Stimulated activated CD8-positive, alpha-beta memory T cell treated with anti-CD3 and anti-CD28 coated beads, Interleukin-4, amount 100 ng/mL, for 48 hours (primary cell): ENCODE results near the gene CRYL1.

ENCODE experiments used
- DNase-seq: peaks from one replicate; pipeline ENCODE4 v3.0.0-alpha.2; 2020

Gene CRYL1

GRCh38 chr13:20416223-20416745 lies 109.4 kb downstream of the CRYL1 start:
- DNase-seq, result no peak

DNA sequence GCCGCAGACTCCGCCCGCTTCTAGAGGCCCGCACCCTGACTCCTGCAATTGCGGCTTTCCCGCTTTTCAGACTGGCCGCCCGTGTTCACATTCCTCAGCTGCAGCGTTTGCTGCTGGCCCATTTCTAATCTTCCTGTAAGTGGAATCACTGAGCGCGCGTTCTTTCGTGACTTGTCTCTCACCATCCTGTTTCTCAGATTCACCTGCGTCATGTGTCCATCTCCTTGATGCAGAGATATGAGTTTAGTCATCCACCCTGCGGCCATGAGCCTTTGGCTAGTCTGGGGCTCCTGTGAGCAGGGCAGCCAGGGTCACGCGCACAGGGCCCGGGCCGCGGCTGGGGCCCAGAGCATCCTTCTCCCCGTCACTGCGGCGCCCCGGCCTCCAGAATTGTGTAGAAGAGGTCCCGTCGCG lies 110.0 kb downstream of the CRYL1 start:
- no peak for DNase-seq

GRCh38 chr13:20415306-20415679 lies 110.4 kb downstream of the CRYL1 start:
- no peak for DNase-seq

- no peak for DNase-seq
Measured at GRCh38 chr13:20414546-20415305, 110.9 kb downstream of the CRYL1 start.

GRCh38 chr13:20412691-20413355 lies 112.8 kb downstream of the CRYL1 start:
- peak; percentile 48 for DNase-seq

- peak; percentile 54 for DNase-seq
Measured at GRCh38 chr13:20411638-20412342, 113.9 kb downstream of the CRYL1 start.

DNA sequence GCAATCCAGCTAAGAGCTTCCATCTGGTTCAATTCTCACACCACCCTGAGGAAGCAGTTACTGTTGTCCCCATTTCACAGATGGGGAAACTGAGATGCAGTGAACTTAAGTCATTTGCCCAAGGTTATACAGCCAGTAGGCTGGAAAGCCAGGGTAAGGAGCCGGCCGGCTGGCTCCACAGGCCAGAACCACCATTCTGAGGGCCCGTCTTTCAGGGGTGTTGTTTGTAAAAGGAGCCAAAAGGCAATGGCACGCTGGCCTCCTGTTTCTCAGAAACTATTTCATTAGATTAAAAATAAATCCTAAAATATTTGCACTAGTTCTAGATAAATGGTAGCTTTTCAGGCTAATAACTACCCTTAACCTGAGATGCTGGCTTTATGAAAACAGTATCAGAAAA lies 114.9 kb downstream of the CRYL1 start:
- no peak for DNase-seq

DNA sequence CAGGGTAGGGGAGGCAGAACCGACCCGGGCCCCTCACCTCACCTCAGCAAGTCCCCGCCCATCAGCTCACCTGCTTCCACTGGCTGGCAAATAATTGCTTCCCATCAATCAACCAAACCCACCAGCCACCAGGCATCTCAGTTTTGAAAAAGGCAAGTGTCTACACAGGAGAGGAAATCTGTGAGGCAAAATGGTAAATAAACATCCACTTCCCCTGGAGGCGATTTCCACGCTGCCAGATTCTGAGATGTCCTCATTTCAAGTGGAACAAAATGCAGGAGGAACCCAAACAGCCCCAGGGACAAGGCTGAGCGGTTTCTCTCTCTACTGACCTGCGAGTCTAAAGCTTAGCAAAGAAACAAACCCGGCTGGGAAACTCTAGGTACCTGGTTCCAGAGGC lies 117.5 kb downstream of the CRYL1 start:
- no peak for DNase-seq

DNA sequence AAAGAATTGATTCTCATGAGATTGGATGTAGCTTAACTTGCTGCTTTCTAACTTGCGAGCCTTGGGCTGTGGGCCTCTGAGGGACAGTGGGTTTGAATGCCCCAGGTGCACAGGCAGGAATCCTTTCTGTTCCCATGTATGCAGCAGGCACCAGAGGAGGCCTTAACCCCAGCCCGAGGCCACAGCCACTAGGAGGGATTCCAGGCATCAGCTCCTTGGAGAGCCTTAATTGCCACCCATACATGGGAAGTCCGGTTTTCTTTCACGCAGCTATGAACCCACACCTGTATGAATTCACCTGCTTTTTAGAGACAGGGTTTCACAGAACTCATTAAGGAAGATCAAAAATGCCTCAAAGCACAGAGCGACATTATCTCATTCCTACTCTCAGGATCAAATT lies 117.9 kb downstream of the CRYL1 start:
- no peak for DNase-seq

- no peak for DNase-seq
Measured at GRCh38 chr13:20405691-20406090, 120.0 kb downstream of the CRYL1 start.

DNA sequence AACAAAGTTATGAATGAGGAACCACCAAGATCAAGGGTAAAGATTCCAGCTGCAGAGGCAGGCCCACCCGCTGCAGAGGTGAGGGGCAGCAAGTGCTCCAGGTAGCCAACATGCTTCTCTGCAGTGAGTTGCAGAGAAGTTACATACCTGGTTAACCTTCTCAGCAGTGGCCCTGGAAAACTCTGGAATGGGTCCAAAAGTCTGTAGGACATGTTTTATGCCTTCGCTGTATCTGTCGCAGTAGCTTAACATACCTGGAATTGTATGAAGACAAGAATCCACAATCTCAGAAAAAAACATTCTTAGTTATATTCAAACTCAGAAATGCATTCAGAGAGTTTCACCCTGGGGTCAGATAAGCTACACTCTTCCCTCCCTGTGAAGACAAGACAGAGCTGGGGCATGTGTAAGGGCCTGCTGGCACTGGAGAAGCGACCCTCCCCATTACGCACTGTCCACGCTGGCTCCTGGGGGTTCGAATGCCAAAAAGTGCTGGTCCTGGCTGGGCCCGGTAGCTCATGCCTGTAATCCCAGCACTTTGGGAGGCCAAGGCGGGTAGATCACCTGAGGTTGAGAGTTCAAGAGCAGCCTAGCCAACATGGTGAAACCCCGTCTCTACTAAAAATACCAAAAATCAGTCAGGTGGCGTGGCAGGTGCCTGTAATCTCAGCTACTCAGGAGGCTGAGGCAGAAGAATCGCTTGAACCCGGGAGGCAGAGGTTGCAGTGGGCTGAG lies 121.0 kb downstream of the CRYL1 start:
- no peak for DNase-seq

DNA sequence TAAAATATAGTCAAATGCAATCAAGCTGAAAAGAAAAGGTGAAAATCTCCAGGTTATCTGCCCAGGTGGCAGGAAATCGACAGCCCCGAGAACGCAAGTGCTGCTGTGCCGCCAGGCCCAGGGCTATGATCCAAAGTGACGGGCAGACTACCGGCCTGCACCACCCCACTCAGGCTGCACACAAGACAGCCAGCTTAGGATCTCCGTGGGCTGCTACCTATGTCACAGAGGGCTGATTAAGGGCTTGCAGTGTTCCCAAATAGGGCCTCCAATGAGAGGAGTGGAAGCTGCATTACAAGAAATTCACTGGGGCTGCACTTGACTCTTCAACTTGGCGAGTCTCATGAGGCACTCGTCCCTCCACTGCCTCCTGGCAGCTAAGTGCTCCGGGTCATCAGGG lies 121.8 kb downstream of the CRYL1 start:
- DNase-seq, result no peak

GRCh38 chr13:20402881-20403280 lies 122.8 kb downstream of the CRYL1 start:
- no peak for DNase-seq

GRCh38 chr13:20401931-20402856 lies 123.5 kb downstream of the CRYL1 start:
- no peak for DNase-seq

- no peak for DNase-seq
Measured at GRCh38 chr13:20401531-20401930, 124.1 kb downstream of the CRYL1 start.

- DNase-seq, result no peak
Measured at GRCh38 chr13:20400774-20401173, 124.9 kb downstream of the CRYL1 start.

DNA sequence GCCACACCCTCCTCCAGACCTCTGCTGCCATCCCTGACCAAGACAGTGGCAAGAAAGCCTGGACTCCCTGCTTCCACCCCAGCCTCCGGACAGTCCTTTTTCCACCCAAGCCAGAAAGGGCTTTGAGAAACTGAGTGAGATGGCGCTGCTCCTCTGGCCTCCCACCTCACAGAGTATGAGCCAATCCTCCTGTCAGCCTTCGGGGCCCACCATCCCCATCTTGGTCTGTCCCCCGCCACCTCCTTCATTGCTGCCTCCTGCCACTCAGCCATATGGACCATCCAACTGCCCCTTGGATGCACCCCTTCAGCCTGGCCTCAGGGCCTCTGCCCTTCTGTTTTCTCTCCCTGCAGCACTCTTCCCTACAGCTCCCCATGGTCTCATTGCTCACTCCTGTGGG lies 125.7 kb downstream of the CRYL1 start:
- no peak for DNase-seq

GRCh38 chr13:20399515-20399914 lies 126.1 kb downstream of the CRYL1 start:
- no peak for DNase-seq

- no peak for DNase-seq
Measured at GRCh38 chr13:20398459-20398858, 127.2 kb downstream of the CRYL1 start.

- DNase-seq, result no peak
Measured at GRCh38 chr13:20397896-20398295, 127.8 kb downstream of the CRYL1 start.

DNA sequence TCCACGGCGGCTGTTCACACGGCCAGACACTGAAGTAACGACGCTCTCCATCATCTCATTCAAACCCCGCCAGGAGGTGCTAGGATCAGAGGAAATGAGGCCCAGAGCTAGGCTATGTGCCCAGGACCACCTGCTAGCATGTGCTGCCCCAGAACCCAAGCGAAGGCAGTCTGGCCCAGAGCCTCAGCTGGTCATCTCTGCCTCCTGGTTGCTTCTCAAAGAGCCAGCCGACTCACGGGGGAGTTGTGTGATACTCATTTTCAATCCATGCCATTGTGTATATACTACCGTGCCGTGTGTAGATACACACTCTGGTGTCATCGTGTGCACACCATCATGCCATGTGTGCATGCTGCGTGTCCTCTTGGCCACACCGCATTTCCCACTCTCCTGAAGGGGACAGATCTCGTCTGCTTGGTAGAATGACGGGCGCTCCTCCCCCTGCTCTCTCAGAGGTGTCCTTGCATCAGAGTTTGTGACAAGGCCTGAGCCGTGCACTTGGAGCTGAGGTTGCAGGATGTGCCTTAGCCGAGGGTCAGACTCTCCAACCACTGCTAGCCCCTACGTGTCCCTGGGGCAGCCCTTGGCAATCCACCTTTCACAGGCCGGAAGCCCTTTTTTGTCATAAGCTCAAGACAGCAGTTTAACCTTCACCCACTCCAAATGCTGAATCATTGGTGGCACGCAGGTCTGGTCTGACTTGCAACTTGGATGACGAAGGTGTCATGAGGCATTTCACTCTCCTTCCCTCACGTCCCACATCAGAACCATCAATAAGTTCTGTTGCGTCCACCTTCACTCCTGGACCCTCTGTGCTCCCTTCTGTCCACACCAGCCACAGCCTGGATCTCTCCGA lies 130.4 kb downstream of the CRYL1 start:
- DNase-seq, result no peak
